Mucosa of gallbladder (tissue), 1 donor: ENCODE data around the gene MYADML2. TPM values are rescaled to one million over a fixed set of nuclear protein-coding genes. Genes with fewer than 3 reads are reported as not detected.
"Not testable (repeated sequence)": the region's sequence is repeated elsewhere in the genome, so short reads cannot be mapped to it uniquely, and the experiment has no call there.

Experiments
- DNase-seq: peaks from one replicate; pipeline ENCODE4 v3.0.0-alpha.2; 2020; ENCODE audit warnings: low spot score
- total RNA-seq: library from RNA; stranded (reverse); gene quantifications from one replicate; pipeline ENCODE4 v1.2.1, GENCODE V29; 2021
- donor health status: DM: no; HTN: no; CAD: no.

MYADML2 gene, protein sequence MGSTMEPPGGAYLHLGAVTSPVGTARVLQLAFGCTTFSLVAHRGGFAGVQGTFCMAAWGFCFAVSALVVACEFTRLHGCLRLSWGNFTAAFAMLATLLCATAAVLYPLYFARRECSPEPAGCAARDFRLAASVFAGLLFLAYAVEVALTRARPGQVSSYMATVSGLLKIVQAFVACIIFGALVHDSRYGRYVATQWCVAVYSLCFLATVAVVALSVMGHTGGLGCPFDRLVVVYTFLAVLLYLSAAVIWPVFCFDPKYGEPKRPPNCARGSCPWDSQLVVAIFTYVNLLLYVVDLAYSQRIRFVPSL
- total RNA-seq: not detected

DNA sequence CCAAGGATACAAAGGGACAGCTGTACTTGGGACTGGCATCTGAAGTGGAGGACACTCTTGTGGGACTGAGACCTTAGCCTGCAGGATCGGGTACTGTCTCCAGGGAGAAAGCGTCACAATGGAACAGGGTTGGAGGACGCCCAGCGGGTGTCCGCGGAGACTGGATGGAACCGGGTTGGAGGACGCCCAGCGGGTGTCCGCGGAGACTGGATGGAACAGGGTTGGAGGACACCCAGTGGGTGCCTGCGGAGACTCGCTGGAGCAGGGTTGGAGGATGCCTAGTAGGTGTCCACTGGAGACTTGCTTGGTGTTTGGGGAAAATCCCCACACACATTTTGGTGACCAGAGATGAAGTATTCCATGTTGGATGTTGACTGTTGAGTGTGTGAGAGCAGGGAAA lies at the start of gene MYADML2:
TSS of gene MYADML2 (minus strand) at position 45 of the 400 bp plus-strand sequence. CDS start 5,492 bp downstream, outside the sequence.
- no peak for DNase-seq

DNA sequence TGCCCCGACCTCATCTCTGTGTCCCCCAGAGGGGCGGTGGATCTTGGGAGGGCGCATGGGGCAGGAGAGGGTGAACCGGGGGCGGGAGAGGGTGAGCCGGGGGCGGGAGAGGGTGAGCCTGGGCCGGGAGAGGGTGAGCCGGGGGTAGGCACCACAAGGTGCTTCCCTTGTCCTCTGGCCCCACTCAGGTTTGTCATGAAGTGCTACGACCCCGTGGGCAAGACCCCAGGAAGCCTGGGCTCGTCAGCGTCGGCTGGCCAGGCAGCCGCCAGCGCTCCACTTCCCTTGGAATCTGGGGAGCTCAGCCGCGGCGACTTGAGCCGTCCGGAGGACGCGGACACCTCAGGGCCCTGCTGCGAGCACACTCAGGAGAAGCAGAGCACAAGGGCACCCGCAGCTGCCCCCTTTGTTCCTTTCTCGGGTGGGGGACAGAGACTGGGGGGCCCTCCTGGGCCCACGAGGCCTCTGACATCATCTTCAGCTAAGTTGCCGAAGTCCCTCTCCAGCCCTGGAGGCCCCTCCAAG lies 49.3 kb upstream of the MYADML2 start:
- DNase-seq: no peak

DNA sequence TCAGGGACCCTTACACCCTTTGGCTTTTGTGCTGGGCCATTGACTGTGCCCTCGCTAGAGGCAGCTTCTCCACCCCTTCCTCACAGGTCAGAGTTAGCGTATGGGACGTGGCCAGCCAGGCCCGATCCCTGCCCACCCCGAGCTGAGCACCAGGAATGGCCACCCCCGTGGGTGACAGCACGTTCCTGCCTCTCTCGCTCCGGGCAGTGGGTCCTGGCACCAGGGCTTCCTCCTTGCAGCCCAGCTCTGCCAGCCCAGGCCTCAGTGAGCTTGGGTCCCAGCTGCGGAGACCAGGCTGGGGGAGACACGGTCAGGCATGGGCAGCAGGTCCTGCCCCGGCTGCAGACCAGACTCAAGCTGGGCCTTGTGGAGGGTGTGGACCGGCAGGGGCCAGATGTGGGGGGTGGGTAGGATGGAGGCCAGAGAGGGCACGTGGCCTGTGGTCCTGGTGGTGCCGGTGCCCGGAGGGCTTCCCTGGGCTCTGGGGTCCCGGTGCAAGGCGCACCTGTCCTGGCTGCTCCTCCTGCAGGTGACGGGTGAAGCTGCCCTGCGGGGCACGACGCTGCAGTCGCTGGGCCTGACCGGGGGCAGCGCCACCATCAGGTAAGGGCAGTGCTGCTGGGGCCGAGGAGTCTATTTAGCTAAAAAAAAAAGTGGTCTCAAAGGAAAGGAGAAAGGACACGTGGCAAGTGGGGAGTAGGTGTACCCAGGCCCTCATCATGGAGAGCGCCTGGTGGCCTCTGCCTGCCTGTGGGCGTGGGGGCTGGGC lies 48.6 kb upstream of the MYADML2 start:
- DNase-seq: no peak

DNA sequence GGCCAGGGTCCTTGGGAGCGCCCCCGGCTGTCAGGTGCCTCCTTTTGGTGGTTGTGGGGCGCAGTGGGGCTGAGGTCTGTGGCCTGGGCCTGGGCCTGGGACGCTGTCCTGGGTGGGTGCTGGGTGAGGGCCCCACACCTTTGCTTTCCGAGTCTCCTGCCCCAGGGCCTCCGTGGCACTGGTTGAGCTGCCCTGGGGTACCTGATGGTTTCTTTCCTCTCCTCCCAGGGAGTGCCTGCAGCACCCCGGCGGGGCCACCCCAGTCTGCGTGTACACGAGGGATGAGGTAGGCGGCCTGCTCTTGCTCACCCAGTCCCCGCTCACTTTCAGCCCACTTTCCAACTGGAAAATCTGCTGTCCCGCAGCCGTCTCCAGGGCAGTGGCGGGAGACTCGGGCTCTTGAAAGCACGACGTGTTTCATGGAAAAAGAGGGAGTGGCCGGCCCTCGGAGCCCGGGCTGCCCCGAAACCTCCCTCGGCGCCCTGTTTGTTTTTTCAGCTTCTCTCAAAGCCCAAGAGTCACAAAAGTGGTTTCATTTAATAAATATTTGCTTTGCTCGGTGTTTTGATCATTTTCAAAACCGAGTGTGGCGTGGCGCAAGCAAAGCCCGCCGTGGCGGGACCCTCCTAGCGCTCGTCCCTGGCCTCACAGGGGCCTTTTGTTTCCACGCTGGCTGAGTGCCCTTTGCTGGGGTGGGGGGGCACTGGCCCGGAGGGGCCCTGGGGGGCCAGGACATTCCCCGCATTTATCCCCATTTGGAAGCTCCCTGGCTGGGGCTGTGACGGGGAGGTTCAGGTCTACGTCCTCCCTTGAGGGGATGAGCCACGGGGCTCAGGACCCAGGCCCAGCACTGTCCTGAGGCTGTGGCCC lies 47.8 kb upstream of the MYADML2 start:
- no peak for DNase-seq

DNA sequence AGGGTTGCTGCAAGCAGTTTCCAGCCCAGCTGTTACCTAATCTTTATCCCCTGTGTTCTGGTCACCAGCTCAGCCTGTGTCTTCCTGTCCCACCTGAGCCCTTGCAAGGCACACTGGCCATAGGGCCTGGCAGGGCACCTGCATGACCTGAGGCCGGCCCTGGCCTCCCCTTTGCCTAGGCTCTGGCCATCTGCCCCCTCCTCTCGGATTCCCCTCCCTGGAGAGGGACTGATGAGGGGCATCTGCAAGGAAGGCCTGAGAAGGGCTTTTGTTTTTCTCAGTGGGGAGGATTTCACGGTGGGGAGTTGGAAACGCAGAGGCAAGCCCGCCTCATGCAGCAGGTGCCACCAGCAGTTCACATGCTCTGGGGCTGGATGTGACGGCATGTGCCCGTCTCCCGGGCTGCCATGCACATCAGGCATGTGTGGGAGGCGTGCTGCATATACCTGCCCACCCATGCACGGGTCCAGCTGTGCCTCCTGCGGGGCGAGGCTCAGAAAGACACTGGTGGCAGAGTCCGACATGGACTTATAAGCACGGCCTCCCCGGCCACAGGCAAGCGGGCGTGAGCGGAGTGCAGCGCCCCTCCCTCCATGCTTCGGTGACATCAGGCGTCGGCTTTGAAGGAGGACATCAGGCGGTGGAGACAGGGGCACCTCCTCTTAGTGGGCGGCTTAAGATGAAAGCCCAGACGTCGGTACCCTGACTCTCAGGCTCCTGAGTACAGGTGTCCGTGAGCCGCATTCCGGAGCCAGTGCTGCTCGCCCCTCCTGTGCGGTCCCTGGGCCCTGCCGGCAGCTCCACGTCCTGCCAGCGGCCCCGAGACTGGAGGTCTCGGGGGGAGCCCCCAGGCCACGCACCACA lies 46.9 kb upstream of the MYADML2 start:
- DNase-seq: no peak

DNA sequence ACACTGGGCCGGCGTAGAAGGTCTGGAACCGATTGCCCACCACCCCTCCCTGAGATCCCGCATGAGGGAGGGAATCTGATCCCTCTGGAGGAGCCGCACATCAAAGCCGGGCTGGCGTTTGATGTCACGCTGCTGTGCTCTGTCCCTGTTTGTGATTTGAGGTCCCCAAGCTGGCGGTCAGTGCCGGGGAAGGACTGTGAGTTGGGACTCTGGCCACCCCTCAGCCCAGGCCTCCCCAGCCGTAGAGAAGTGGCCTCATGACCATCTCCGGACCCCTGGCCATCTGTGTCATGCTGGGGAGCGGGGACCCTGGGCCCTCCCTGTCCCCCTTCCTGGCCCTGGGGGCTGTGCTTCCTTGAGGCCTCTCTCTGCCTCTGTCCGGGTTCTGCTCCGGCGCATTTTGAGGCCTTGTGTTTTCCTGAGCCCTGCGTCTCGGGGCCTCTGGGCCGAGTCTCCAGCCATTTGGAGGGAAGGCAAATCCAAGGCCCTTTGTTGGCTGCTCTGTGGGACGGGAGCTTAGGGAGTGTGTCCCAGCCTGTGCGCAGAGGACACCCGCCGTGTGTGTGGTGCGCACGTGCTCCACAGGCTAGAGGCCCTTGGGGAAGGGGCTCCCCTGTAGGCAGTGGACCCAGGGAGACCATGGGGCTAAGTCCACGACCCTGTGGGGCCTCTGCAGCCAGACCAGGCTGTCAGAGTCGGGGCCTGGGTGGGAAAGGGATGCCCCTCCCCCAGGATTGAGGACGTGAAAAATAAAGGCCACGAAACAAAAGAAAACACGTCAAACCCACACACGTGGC lies 45.5 kb upstream of the MYADML2 start:
- no peak for DNase-seq

DNA sequence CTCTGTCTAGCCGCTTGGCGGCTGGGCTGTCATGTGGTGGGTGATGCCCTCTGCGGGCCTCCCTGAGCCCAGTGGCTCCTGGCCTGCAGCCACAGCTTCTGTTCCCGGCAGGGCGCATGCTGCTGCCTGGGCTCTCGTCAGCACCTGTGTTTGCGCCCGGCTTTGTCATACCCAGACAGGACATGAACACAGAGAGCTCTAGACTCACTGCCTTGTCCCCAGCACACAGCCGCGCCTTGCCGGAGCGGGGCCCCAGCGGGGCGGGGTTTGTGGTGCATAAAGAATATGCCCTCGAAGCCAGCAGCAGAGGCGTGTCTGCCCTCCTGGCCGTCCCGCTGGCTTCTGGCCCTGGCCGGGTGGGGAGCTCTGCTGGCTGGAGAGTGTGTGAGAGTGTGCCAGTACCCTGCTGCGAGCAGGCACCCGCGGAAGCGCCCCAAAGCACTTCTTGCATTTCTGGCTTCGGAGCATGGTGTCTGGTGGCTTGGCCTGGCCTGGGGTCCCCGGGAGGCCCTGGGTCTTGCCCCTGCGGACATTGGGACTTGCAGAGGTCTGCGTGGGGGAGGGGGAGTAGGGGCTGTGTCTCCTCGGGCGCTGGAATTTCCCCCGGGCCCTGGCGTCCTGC lies 44.8 kb upstream of the MYADML2 start:
- DNase-seq: peak; percentile 79

DNA sequence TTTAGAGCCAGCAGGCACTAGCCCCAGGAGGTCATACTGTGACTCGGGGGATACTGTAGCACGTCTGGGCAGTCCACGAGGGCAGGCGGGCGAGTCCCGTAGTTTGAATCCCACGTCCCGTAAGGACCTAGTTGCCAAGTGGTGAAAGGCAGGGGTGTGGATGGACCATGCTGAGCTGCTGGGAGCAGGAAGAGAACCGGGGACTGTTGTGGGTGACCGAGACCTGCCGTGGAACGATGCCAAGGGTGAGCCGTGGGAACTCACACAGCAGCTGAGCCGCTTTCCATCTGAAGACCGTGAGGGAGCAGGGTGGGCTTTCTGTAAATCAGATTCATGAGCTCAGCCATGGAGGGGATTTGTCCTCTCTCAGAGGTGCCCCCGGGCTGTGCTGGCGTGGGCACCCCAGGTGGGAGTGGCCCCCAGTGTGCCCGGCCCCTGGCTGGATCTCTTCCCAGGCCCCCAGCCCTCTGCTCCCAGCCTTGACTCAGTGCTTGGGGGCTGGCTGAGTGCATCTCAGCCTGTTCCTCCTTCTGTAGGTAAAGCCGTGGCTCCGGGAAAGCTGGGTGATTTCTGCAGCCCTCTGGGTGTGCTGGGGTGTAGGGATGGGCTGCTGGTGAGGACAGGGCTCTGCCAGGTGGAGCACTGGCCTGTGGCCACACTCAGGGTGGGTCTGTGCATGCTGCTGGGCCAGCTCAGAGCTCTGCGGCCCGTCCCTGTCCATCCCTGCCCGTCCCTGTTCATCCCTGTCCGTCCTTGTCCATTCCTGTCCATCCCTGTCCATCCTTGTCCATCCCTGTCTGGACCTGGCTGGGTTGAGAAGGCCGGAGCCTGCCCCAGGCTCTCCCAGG lies 44.0 kb upstream of the MYADML2 start:
- DNase-seq: no peak

DNA sequence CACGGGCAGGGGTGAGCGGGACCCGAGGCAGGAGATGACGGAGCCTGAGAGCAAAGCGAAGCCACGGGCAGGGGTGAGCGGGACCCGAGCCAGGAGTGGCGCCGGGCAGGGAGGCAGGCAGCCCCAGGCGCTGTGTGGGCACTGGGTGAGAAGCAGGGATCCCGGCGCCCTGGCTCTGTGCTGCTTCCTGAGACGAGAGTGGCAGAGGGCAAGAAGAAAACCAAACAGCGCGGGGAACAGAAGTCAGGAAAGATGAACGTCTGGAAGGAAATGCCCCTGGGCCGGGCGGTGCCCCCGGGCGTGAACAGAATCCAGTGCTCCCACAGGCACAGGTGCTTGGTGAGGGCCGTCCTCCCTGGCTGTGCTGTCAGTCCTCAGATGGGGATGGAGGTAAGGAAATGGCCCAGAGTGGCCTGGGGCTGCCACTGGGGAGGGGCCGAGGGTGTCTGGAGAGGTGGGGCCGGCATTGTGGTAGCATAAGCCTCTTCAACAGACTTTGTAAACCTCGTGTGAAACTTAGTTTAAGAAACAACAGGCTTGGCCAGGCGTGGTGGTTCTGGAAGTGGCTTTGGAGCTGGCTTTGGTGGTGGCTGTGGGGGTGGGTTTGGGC lies 40.2 kb upstream of the MYADML2 start:
- no peak for DNase-seq

DNA sequence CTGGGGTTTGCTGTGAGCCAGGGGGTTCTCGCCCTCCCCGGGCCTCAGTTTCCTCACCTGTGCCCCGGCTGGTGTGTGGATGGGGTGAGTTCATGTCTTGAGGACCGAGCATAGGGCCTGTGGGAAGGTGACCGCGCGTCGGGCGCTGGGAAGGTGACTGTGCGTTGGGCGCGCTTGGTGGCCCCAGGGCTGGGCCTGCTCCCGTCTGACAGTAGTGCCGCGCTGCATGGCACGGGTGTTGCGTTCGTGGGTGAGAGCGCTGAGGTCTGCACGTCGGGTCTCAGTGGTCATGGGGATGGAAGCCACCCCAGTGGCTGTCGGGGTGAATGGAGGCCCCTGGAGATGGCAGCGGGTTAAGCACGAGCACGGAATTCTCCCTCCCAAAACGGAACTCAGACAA lies 39.6 kb upstream of the MYADML2 start:
- DNase-seq: no peak

DNA sequence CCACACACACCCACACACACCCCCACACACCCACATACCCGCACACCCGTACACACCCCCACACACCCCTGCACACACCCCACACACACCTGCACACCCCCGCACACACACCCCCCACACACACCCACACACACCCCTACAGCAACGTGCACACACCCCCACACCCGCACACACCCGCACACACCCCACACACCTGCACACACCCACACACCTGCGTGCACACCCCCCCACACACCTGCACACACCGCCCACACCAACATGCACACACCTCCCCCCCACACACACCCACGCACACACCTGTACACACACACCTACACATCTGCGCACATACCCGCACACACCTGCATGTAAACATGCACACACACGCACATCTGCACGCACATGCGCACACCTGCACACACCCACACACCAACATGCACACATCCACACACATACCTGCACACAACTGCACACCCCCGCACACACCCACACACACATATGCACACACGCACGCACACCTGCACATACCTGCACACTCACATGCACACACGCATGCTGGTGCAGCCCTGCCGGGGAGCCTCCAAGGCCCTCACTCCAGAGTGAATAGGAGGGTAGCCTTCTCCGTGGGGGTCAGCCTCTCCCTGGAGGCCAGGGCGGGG lies 37.9 kb upstream of the MYADML2 start:
- DNase-seq: no peak

DNA sequence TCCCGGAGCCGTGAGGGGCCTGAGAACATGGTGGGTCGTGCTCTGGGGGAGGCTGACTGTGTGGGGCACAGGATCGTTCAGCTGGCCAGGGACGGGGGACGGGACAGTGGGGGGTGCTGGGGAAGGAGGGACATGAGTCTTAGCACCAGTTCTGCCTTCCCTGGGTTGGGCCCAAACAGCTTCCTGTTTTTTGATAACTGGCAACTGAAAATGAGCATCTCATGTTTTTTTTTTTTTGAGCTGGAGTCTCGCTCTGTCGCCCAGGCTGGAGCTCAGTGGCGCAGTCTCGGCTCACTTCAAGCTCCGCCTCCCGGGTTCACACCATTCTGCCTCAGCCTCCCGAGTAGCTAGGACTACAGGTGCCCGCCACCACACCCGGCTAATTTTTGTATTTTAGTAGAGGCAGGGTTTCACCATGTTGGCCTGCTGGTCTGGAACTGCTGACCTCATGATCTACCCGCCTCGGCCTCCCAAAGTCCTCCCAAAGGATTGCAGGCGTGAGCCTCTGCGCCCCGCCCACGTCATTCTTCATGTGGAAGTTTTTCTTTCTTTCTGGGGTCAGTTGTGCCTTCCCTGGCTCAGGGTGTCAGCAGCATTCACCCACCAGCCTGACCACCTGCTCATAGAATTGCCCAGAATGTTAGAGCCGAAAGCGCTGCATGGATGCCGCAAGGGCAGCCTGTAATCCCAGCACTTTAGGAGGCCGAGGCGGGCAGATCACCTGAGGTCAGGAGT lies 36.8 kb upstream of the MYADML2 start:
- no peak for DNase-seq

DNA sequence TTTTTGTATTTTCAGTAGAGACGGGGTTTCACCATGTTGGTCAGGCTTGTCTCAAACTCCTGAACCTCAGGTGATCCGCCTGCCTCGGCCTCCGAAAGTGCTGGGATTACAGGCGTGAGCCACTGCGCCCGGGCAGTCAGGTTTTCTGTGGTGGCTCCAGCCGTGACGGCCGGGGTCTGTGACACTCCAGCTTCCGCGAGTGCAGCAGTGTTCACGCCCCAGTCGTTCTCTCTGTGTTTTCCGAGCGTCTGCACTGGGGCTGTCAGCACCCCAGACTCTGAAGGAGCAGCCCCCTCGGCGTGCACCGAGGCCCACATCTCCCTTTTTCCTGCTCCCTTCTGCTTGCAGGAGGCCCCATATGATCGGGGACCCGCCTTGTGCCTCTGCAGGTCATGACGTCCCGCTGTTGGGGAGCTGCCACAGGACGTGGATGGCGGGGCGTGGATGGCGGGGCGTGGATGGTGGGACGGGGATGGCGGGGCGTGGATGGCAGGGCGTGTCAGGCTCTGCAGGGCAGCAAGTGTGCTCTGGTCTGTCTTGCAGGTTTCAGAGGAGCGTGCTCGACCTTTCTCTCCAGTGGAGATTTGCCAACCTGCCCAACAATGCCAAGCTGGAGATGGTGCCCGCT lies 36.1 kb upstream of the MYADML2 start:
- no peak for DNase-seq

DNA sequence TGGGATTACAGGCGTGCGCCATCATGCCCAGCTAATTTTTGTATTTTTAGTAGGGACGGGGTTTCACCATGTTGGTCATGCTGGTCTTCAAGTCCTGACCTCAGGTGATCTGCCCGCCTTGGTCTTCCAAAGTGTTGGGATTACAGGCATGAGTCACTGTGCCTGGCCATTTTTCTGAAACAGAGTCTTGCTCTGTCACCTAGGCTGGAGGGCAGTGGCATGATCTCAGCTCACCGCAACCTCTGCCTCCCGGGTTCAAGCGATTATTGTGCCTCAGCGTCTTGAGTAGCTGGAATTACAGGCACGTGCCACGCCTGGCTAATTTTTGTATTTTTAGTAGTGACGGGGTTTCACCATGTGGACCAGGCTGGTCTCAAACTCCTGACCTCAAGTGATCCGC lies 34.5 kb upstream of the MYADML2 start:
- not testable (repeated sequence) for DNase-seq

DNA sequence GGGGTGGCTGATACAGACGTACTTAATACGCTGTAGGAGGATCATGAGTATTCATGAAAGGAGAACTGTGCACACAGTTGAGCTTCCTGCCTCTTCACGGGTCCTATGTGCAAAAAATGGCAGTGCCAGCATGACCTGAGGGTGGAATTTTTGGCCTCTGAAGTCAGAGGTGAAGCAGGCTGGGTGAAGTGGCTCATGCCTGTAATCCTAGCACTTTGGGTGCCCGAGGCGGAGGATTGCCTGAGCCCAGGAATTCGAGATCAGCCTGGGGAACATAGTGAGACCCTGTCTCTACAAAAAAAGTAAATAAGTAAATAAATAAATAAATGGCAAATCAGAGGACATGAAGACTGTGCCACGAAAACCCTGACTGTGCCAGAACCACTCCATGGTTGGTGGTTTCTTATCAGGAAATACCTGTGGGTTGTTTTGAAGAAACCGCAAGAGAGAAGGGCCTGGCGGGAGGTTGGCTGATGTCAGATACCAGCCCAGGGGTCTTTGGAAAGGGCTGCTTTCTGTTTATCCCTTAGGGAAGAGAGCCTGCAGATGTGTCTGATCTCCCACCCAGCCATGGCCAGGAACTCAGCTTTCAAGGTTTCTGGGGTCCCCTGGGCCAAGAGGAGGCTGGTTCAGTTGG lies 33.8 kb upstream of the MYADML2 start:
- no peak for DNase-seq

DNA sequence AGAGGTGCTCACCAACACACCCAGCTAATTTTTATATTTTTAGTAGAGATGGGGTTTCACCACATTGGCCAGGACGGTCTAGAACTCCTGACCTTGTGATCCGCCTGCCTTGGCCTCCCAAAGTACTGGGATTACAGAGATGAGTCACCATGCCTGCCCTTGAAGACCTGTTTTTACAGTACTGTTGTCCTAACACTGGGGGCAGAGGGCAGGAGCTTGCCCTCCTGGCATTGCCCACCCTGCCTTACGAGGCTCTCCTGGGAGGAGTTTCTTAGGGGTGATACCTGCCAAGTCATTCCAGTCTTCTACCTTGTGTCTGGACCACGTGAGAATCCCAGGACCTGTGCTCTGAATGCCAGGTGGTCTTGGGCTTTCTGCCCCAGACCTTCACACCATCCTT lies 33.1 kb upstream of the MYADML2 start:
- no peak for DNase-seq
